ENCODE data around the gene BRF1.
A peak's percentile ranks its signal among the peaks of the same experiment; 100 is the strongest.

The BRF1 gene

GRCh38 chr14:105171004-105171673 lies 129.7 kb downstream of the BRF1 start:
- no peak for DNase-seq (ENCODE audit: low read depth)

GRCh38 chr14:105169776-105170655 lies 130.8 kb downstream of the BRF1 start:
- DNase-seq (ENCODE audit: low read depth), result no peak

GRCh38 chr14:105168979-105169507 lies 131.8 kb downstream of the BRF1 start:
- DNase-seq (ENCODE audit: low read depth), result no peak

GRCh38 chr14:105168496-105168978 lies 132.3 kb downstream of the BRF1 start, which contains the start of gene JAG2:
Gene JAG2, minus strand, starts transcription at chr14:105168776. Its CDS starts 356 bp downstream, at chr14:105168420.
- DNase-seq (ENCODE audit: low read depth), result peak; percentile 37

- no peak for DNase-seq (ENCODE audit: low read depth)
Measured at GRCh38 chr14:105168093-105168420, 132.7 kb downstream of the BRF1 start.

GRCh38 chr14:105167303-105168092 lies 133.3 kb downstream of the BRF1 start:
- DNase-seq (ENCODE audit: low read depth), result no peak

GRCh38 chr14:105166571-105167302 lies 134.1 kb downstream of the BRF1 start:
- DNase-seq (ENCODE audit: low read depth), result no peak

GRCh38 chr14:105165761-105166485 lies 134.9 kb downstream of the BRF1 start:
- DNase-seq (ENCODE audit: low read depth), result no peak

GRCh38 chr14:105165134-105165704 lies 135.6 kb downstream of the BRF1 start:
- DNase-seq (ENCODE audit: low read depth), result no peak

- no peak for DNase-seq (ENCODE audit: low read depth)
Measured at GRCh38 chr14:105163040-105163742, 137.6 kb downstream of the BRF1 start.

GRCh38 chr14:105162669-105162979 lies 138.2 kb downstream of the BRF1 start:
- no peak for DNase-seq (ENCODE audit: low read depth)

GRCh38 chr14:105161964-105162668 lies 138.7 kb downstream of the BRF1 start:
- no peak for DNase-seq (ENCODE audit: low read depth)

- DNase-seq (ENCODE audit: low read depth), result no peak
Measured at GRCh38 chr14:105161309-105161708, 139.5 kb downstream of the BRF1 start.

GRCh38 chr14:105160776-105161175 lies 140.0 kb downstream of the BRF1 start:
- DNase-seq (ENCODE audit: low read depth), result no peak

- DNase-seq (ENCODE audit: low read depth), result no peak
Measured at GRCh38 chr14:105159344-105159743, 141.5 kb downstream of the BRF1 start.
